Measurements from ENCODE around the gene KCNA2.
A peak's percentile ranks its signal among the peaks of the same experiment; 100 is the strongest.

DNA sequence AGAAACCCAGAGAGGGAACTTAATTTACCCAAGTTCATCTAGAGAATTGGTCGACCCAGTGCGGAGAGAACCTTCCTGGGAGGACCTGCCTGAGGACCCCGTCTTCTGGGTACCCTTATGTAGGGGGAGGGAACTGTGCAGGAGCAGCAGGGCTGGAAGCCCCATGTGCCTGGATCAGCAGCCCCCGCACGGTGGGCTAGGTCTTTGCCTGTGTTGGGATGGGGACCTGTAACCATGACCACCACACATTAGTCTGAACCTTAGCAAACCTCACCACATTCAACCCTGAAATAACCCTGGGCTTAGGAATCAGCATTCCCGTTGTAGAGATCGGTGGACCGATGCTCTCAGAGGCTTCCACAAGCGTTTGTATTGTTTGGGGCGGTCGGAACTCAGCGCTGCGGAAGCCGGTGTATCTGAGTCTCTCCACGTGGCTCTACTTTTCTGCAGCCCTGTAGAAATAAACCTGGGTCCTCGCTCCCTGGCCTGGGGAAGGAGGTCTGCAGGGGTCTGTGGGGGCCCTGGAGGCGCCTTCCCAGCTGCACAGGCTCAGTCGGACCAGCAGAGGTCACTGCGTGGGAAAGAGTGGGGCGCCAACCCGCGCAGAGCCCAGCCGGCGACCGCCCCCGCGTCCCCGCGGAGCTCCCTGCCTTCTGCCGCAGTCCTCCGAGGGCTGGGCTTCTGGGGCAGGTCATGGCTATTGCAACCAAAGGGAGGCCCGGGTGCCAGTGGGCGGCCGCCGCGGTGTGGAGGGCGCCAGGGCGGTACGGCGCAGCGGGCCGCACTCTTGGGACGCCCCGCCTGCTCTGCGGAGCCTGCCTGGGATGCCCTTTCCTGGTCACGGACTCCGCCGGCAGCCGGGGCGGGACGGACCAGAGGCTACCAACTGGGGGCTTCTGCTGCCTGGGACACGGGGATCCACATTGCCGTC lies 51.0 kb downstream of the KCNA2 start:
- TF ChIP-seq, protein P1, sequence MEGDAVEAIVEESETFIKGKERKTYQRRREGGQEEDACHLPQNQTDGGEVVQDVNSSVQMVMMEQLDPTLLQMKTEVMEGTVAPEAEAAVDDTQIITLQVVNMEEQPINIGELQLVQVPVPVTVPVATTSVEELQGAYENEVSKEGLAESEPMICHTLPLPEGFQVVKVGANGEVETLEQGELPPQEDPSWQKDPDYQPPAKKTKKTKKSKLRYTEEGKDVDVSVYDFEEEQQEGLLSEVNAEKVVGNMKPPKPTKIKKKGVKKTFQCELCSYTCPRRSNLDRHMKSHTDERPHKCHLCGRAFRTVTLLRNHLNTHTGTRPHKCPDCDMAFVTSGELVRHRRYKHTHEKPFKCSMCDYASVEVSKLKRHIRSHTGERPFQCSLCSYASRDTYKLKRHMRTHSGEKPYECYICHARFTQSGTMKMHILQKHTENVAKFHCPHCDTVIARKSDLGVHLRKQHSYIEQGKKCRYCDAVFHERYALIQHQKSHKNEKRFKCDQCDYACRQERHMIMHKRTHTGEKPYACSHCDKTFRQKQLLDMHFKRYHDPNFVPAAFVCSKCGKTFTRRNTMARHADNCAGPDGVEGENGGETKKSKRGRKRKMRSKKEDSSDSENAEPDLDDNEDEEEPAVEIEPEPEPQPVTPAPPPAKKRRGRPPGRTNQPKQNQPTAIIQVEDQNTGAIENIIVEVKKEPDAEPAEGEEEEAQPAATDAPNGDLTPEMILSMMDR (IDR thresholded peaks at IDR 0.05), result peak in 5 of 6 experiments; percentile 38 to 83 (median 61)
- TF ChIP-seq POLR2A (IDR thresholded peaks at IDR 0.05), result no peak
